ENCODE measurements around the gene AFF2.

Gene AFF2

GRCh38 chrX:148592595-148592994 lies 92.2 kb downstream of the AFF2 start:
- no peak for DNase-seq

GRCh38 chrX:148593146-148593545 lies 92.7 kb downstream of the AFF2 start:
- no peak for DNase-seq

- no peak for DNase-seq
Observed at GRCh38 chrX:148593987-148594386, 93.6 kb downstream of the AFF2 start.

GRCh38 chrX:148599404-148599803 lies 99.0 kb downstream of the AFF2 start:
- DNase-seq = no peak

- DNase-seq = no peak
Observed at GRCh38 chrX:148600131-148600530, 99.7 kb downstream of the AFF2 start.

GRCh38 chrX:148600581-148600980 lies 100.2 kb downstream of the AFF2 start:
- DNase-seq = no peak

GRCh38 chrX:148601034-148601433 lies 100.6 kb downstream of the AFF2 start:
- DNase-seq = no peak

- DNase-seq = no peak
Observed at GRCh38 chrX:148609515-148610327, 109.3 kb downstream of the AFF2 start.

GRCh38 chrX:148610328-148610698 lies 109.9 kb downstream of the AFF2 start:
- DNase-seq = no peak

- no peak for DNase-seq
Observed at GRCh38 chrX:148611993-148612392, 111.6 kb downstream of the AFF2 start.

- DNase-seq = no peak
Observed at GRCh38 chrX:148612431-148612830, 112.0 kb downstream of the AFF2 start.

GRCh38 chrX:148613636-148614035 lies 113.2 kb downstream of the AFF2 start:
- DNase-seq = no peak

- no peak for DNase-seq
Observed at GRCh38 chrX:148615491-148615890, 115.1 kb downstream of the AFF2 start.

- DNase-seq = no peak
Observed at GRCh38 chrX:148618470-148619445, 118.3 kb downstream of the AFF2 start.

- DNase-seq = no peak
Observed at GRCh38 chrX:148620023-148620422, 119.6 kb downstream of the AFF2 start.

GRCh38 chrX:148624951-148625474 lies 124.6 kb downstream of the AFF2 start:
- no peak for DNase-seq

- no peak for DNase-seq
Observed at GRCh38 chrX:148628621-148629020, 128.2 kb downstream of the AFF2 start.

- no peak for DNase-seq
Observed at GRCh38 chrX:148629434-148629833, 129.0 kb downstream of the AFF2 start.

GRCh38 chrX:148632444-148632843 lies 132.0 kb downstream of the AFF2 start:
- DNase-seq = no peak

- DNase-seq = no peak
Observed at GRCh38 chrX:148633218-148633908, 132.9 kb downstream of the AFF2 start.

GRCh38 chrX:148634591-148634990 lies 134.2 kb downstream of the AFF2 start:
- no peak for DNase-seq

- DNase-seq = no peak
Observed at GRCh38 chrX:148643460-148643859, 143.0 kb downstream of the AFF2 start.

GRCh38 chrX:148647651-148648050 lies 147.2 kb downstream of the AFF2 start:
- DNase-seq = no peak

Data from activated gamma-delta T cell (primary cell).